GM12878 (cell line): Measurements from ENCODE around the gene RMND1. TPM values are rescaled to one million over a fixed set of nuclear protein-coding genes. Genes with fewer than 3 reads are reported as not detected.

ENCODE experiments used
- ATAC-seq: fragments of 200-7000 bp; cut with Tn5 transposase; 3 replicates; pipeline ENCODE4 v1.9.1; 2020; ENCODE audit warnings: mild to moderate bottlenecking, moderate library complexity
- BruUV-seq: library from RNA; stranded (reverse); fragments of 400-500 nt; replicated peaks from 2 replicates; lab custom pipeline; 2021; lab: Mats Ljungman, UMichigan
- CTCF ChIA-PET: fragments of 300-600 bp; sonication (Branson Sonifier 250); formaldehyde crosslinking; extraction: SDS; loops from one replicate; lab custom pipeline; 2021; ENCODE audit warnings: inconsistent platforms; lab: Yijun Ruan, JAX
- POLR2A ChIA-PET: fragments of 350-600 bp; formaldehyde crosslinking; extraction: SDS; loops from one replicate; lab custom pipeline; 2021; ENCODE audit warnings: inconsistent platforms; lab: Charles Lee
- RAD21 ChIA-PET: fragments of 300-600 bp; sonication (Branson Sonifier 250); formaldehyde crosslinking; loops from one replicate; lab custom pipeline; 2023; ENCODE audit warnings: antibody characterized with exemption; ENCODE audit not compliant: unreplicated experiment; lab: Charles Lee
- SMC1A ChIA-PET: fragments of 300-600 bp; sonication (Branson Sonifier 250); formaldehyde crosslinking; loops from one replicate; lab custom pipeline; 2023; ENCODE audit not compliant: unreplicated experiment, uncharacterized antibody; lab: Charles Lee
- DNase-seq: peaks from one replicate; pipeline ENCODE4 v3.0.0-alpha.2; 2011; ENCODE audit warnings: low read depth, low spot score
- FAIRE-seq: peaks from 3 replicates; lab custom pipeline; 2011; peaks lifted over from hg19 to GRCh38; lab: Jason Lieb, UNC
- H2AFZ ChIP-seq: 2 replicates; pipeline ENCODE4 v1.6.0; 2011; ENCODE audit warnings: low read depth, low read length, control low read depth; ENCODE audit not compliant: control insufficient read depth
- H3K27ac ChIP-seq: 2 replicates; pipeline ENCODE4 v1.5.1; 2011; ENCODE audit warnings: control low read depth; ENCODE audit not compliant: control insufficient read depth, insufficient read depth
- H3K27me3 ChIP-seq, 2 experiments: replicated peaks in 1 of 2; 2 replicates each; pipeline versions ENCODE4 v1.6.0 to v1.6.1; 2011; ENCODE audit warnings: low read length in 1 of 2; ENCODE audit not compliant: control insufficient read depth in 2 of 2, insufficient read depth in 2 of 2
- H3K36me3 ChIP-seq, 2 experiments: 2 replicates each; pipeline ENCODE4 v1.5.1; 2011; ENCODE audit warnings: low read length in 1 of 2; ENCODE audit not compliant: control insufficient read depth in 2 of 2, insufficient read depth in 2 of 2
- H3K4me1 ChIP-seq: 2 replicates; pipeline ENCODE4 v1.6.1; 2011; ENCODE audit warnings: mild to moderate bottlenecking, low read length, moderate library complexity, mixed read lengths; ENCODE audit not compliant: control insufficient read depth, insufficient read depth
- H3K4me2 ChIP-seq: 2 replicates; pipeline ENCODE4 v1.6.0; 2011; ENCODE audit warnings: control low read depth; ENCODE audit not compliant: control insufficient read depth, insufficient read depth
- H3K4me3 ChIP-seq: fragments of 200-600 bp; sonication (generic); 2 replicates; pipeline ENCODE4 v1.5.1; 2016
- H3K79me2 ChIP-seq: 2 replicates; pipeline ENCODE4 v1.6.0; 2011; ENCODE audit warnings: low read length; ENCODE audit not compliant: control insufficient read depth, insufficient read depth
- H3K9ac ChIP-seq: 2 replicates; pipeline ENCODE4 v1.8.0; 2011; ENCODE audit warnings: low read length, control low read depth, mixed read lengths; ENCODE audit not compliant: control insufficient read depth, insufficient read depth
- H3K9me3 ChIP-seq: replicated peaks from 3 replicates; pipeline ENCODE4 v1.5.1; 2011; ENCODE audit warnings: mild to moderate bottlenecking, low read length; ENCODE audit not compliant: control insufficient read depth, insufficient read depth
- H4K20me1 ChIP-seq: 2 replicates; pipeline ENCODE4 v1.6.0; 2011; ENCODE audit not compliant: control insufficient read depth, insufficient read depth
- WGBS: methylation state at CpG from one replicate; pipeline ENCODE4 v1.1.6; 2016; ENCODE audit warnings: low lambda C conversion rate; ENCODE audit not compliant: insufficient replicate concordance, insufficient coverage; ENCODE audit errors: missing lambda C conversion rate; 5-methylcytosine and 5-hydroxymethylcytosine counted together
- in situ Hi-C: fragments of 300-500 bp; cut with MboI; formaldehyde crosslinking; loops from 9 replicates; pipeline ENCODE4 v1.14.3; 2018; ENCODE audit warnings: mixed read lengths
- intact Hi-C: fragments of 100-400 bp; cut with micrococcal nuclease; formaldehyde crosslinking; loops from one replicate; pipeline ENCODE4 v1.14.2; 2022; ENCODE audit not compliant: unreplicated experiment
- polyA plus RNA-seq, 11 experiments: library from polyadenylated mRNA; depleted of rRNA in 4 of 11; unstranded in 6 of 11; stranded (reverse) in 5 of 11; fragments of >200 nt; fragmentation: Nextera tagmentation in 4 of 11; fragmentation: Illumina TruSeq in 1 of 11; extraction: Ambion mirVana in 4 of 11; extraction: Trizol in 1 of 11; gene quantifications; 1 replicate in 1 of 11; 2 replicates in 10 of 11; pipeline versions ENCODE4 v1.2.1 to v1.2.3, GENCODE V29; 2011 to 2016; ENCODE audit warnings: inconsistent platforms in 2 of 11, missing spikeins in 2 of 11, low read depth in 1 of 11
- total RNA-seq, 4 experiments: library from RNA; depleted of rRNA in 3 of 4; stranded (reverse); fragments of >200 nt in 3 of 4; fragmentation: Illumina TruSeq in 1 of 4; extraction: Trizol in 1 of 4; gene quantifications; 2 replicates each; pipeline versions ENCODE4 v1.2.1 to v1.2.3, GENCODE V29; 2013 to 2021
- TF ChIP-seq, protein P1 (sequence below): IDR thresholded peaks from 2 replicates; pipeline ENCODE4 v1.6.1; 2012; ENCODE audit warnings: improper control_type of control experiment, low read depth, low read length; ENCODE audit not compliant: insufficient replicate concordance

Gene RMND1
- total and polyA plus RNA-seq, 10 of the 15 experiments (the other 5 are each of a cell fraction or from before 2014, with no cell fraction given) = 15.9 to 34.5 (median 21.4) TPM

- DNase-seq = no peak
- H3K4me2 ChIP-seq = no peak overlapping the region
- H3K36me3 ChIP-seq = peaks cover 6 to 23% of the 10 kb centered on the region in 2 experiments
- FAIRE-seq = no peak
- CTCF ChIA-PET = no interaction called here
- POLR2A ChIA-PET = interaction anchor here (0.6 kb wide), 1 partner anchor 764 kb away, joined by 3 read pairs; no protein-coding TSS in a partner anchor
- RAD21 ChIA-PET = no interaction called here
- SMC1A ChIA-PET = no interaction called here
- no peak overlapping the region for H3K4me3 ChIP-seq
- H2AFZ ChIP-seq = no peak overlapping the region
- ATAC-seq = no peak
- BruUV-seq = no TSS peak
- no peaks in the 10 kb centered on the region for H3K79me2 ChIP-seq
- in situ Hi-C loops (loop anchor here (25.0 kb wide), 1 partner anchor 1559 kb away; the partner anchor contains the start of gene FBXO5), intact Hi-C loops (no loop called here)
- no peaks in the 10 kb centered on the region for H3K4me1 ChIP-seq
- no peak overlapping the region for H3K9ac ChIP-seq
- H3K9me3 ChIP-seq = no peaks in the 10 kb centered on the region
- H3K27me3 ChIP-seq = no peaks in the 10 kb centered on the region
- TF ChIP-seq, protein P1, sequence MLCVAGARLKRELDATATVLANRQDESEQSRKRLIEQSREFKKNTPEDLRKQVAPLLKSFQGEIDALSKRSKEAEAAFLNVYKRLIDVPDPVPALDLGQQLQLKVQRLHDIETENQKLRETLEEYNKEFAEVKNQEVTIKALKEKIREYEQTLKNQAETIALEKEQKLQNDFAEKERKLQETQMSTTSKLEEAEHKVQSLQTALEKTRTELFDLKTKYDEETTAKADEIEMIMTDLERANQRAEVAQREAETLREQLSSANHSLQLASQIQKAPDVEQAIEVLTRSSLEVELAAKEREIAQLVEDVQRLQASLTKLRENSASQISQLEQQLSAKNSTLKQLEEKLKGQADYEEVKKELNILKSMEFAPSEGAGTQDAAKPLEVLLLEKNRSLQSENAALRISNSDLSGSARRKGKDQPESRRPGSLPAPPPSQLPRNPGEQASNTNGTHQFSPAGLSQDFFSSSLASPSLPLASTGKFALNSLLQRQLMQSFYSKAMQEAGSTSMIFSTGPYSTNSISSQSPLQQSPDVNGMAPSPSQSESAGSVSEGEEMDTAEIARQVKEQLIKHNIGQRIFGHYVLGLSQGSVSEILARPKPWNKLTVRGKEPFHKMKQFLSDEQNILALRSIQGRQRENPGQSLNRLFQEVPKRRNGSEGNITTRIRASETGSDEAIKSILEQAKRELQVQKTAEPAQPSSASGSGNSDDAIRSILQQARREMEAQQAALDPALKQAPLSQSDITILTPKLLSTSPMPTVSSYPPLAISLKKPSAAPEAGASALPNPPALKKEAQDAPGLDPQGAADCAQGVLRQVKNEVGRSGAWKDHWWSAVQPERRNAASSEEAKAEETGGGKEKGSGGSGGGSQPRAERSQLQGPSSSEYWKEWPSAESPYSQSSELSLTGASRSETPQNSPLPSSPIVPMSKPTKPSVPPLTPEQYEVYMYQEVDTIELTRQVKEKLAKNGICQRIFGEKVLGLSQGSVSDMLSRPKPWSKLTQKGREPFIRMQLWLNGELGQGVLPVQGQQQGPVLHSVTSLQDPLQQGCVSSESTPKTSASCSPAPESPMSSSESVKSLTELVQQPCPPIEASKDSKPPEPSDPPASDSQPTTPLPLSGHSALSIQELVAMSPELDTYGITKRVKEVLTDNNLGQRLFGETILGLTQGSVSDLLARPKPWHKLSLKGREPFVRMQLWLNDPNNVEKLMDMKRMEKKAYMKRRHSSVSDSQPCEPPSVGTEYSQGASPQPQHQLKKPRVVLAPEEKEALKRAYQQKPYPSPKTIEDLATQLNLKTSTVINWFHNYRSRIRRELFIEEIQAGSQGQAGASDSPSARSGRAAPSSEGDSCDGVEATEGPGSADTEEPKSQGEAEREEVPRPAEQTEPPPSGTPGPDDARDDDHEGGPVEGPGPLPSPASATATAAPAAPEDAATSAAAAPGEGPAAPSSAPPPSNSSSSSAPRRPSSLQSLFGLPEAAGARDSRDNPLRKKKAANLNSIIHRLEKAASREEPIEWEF = no peak
- no peaks in the 10 kb centered on the region for H4K20me1 ChIP-seq
- 72% methylated on average over 4 of the region's 4 CpGs for WGBS
- H3K27ac ChIP-seq = no peak overlapping the region
Measured at GRCh38 chr6:151428093-151428735, 23.7 kb downstream of the RMND1 start.
